Activated effector memory CD4-positive, alpha-beta T cell treated with Interleukin-2 at 50 U/mL for 16 hours (primary cell): ENCODE measurements around the gene EML4.

ENCODE experiments used
- DNase-seq: peaks from one replicate; pipeline ENCODE4 v3.0.0-alpha.2; 2020

The EML4 gene

DNA sequence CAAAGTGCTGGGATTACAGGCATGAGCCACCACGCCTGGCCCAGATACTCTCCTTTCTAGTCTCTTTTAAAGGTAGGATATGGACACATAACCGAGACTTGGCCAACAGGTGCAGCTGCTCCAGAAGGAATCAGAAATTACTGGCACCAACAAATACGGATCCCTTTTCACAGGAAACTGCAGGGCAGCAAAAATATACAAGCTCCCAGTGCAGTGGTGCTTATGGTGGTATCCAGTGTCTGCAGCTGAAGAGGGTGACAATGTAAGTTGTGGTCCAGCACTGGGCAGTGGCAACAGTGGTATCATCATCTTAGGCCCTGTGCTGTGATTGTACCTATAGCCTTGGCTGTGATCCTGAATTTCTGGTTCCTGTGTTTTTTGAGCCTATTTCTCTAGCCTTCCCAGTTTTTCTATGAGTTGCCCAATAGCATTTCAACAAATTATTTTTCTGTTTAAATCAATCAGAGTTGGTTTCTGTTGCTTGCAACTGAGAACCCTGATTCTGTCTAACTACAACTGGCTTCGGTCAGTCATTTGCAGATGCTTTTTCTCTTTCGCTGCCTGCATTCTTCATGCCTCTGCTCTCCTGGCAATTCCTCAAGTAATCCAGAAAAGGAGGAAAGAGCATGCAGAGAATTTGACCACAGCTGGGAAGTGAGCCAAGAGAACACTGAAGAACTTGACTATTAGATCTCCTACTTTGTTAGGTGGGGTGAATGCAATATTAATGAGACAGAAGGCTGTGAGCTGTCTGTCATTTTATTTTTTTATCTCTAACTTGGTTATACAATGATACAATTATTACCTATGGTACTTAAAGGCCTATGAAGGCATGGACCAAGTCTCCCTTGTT, 30.8 kb upstream of the EML4 start:
- DNase-seq, result no peak

DNA sequence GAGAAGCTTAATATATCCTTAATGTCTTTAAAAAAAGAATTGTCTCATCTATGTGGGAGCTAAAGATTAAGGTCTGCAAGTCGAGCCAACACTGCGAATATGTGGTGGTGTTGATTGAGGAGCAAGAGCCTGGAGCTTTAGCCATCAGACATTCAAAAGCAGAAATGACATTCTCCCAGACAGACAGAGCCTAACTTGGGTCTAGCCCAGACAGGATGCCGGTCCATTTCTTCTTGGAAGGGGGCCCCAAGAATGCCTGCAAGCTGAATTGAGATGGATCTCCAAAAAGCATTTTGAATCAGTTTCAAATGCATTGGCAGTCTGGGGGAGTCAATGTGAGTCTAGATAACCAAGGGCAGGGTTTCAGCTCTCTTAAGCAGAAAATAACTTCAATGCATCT, 30.1 kb upstream of the EML4 start:
- DNase-seq, result no peak

DNA sequence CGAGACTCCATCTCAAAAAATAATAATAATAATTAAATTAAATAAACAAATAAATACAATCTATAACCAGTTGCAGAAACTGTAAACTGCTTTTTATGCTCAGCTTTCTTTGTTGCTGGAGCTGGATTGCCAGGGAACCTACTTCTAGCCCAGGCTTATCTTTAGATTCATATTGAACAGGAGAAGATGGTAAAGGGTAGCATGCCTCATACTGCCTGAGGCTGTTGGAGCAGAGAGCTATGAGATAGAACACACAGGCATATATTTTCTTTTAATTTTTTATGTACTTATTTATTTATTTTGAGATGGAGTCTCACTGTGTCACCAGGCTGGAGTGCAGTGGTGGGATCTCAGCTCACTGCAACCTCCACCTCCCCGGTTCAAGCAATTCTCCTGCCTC, 28.7 kb upstream of the EML4 start:
- DNase-seq, result no peak

DNA sequence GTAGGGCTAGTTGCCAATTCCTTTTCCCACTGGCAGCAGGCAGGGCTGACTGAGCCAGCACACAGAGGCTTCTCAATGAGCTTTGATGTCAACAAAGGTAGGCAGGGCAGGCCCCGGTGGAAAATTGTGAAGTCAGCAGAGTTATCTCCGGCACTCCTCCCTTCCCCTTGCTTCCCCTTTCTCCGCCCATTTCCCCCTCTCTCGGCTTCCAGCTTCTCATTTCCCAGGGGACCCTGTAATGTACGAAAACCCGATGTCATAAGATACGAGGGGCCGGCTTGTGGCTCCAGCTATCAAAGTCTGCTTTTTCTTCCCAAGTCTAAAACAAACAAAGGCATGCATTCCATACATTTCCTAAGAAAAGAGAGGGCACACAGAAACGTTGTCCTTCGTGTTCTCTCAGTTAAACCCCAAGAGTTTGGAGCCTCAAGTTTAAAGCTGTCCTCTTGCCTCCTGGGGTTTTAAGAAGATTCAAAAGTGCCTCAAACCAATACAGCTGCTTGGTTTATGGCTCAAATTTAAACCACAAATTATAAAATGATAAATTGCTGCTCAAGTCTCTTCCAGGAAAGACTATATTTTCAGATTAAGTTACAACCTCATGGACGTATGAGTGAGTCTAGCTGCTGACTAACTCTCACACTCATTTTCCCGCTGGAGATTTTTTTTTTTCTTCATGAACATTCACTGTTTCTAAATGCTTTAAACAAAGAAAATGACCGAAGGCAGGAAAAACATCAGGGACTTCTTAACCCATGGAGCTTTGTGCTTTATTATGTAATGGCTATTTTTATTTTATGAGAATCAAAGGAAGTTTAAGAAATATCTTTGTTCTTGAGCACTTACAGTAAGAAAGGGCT, 27.2 kb upstream of the EML4 start:
- DNase-seq, result peak; percentile 21

DNA sequence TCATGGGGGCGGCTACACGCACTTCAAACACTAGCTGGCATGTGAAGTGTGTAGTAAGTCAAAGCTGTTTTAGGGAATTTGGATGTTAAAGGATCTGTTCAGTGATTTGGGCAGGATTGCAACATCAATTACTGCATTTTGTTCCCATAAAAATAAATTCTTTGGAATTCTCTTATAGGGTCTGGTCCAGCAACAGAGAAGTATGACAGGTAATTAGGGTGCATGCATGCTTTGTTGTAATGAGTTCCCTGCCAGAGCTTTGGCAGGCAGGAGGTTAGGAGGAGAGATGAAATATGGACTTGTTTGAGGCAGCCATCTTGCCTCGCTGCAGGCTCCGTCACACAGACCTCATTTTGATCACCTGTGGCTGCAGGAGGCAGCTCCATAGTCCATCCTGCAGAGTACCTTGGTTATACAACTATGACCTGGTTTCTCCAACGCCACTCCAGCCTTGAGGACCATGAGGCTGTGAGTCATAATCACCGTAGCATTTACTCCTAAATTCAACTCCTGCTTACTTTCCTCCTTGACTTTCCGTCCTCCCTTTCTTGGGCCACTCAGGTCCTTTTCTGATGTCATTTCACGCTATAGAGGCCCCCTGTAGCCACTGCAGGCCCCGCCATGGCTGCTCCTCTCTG, 26.5 kb upstream of the EML4 start:
- no peak for DNase-seq

DNA sequence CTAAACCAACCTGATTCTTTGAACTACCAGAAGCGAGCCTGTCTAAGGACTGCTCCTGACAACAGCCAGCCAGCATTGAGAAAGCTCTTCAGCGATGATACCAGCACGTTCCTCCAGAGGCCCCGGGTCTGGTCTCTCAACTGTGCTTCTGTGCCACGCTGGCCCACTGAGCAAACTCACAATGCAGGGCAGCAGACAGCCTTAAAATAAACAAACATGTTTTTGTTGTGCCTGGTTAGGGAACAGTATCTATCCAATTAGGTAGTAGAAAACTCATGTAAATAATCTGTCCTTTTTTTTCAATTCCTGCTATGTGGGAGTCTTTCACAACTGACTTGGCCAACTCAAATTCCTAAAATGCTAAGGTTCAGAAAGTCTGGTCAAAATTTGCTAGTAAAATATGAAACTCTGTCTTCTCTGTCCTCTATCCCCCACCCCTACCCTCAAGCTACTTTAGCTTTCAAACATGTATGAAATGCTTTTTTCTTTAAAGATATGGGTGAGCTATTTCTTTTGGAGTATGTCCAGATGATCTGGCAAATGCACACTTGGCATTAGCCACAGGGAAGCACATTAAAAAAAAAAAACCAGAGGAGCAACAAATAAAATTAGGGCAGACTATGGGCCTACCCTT, 21.4 kb upstream of the EML4 start:
- no peak for DNase-seq

DNA sequence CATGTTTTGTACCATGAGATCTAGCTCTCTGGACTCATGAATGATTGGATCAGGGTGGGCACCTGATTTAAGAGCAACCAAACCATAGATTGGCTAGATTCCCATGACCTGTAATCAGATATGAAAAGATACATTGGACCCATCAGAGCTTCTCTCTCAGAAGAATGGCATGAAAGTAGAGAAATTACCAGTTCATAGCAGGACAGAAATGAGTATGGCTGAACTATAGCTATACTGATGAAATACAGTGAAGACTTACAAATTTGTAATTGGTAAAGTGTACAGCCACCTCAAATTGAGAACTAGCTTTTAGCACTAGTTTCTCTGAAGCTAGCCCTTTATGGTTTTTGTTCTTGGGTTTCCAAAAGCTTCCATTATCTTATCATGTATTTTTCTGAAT, 19.0 kb upstream of the EML4 start:
- DNase-seq, result no peak

DNA sequence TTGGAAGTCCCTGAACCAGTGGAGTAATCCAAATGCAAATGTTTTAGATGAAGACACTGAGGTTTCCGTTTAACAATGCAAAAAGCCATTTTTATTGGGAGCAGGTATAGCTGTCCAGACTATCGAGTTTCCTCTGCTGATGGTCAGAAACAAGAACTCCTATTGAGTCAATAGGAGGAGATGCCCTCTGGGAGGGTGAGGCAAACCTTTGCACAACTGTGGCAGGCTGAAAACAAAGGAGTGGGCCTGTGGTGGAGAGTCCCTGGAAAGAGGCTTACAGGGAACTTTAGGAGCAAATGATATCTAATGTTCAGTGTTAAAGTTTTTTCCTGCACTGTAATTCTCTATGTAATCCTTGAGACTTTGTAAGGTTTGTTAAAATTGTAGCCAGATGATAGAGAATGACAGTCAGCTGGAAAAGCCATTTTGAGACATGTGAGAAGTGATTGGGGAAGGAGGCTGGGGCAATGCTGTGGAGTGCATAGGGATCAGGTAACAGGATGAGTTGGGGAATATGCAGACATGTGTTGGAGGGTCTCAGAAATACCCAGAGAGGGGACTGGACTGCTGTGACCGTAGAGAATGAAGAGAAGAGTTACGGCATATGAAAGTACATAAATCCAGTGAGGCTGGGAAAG, 15.1 kb upstream of the EML4 start:
- DNase-seq, result no peak

DNA sequence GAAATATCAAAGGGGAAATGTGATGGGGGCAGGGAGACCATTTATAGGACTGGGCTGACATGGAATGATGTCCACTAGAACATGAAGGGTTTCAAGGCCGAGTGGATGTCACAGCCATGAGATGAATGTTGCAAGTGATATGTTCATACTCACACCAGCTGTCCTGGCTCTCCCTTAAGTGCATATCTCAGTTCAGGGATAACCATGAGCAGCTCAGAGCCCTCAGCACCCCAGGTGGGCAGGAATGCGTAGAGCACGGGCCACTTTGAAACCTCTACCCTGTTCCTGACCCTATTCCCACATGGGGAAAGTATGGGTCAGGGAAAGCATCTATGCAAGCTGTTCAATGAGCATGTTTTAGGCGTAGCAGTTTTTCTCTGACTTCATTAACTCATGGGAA, 12.4 kb upstream of the EML4 start:
- DNase-seq, result no peak

DNA sequence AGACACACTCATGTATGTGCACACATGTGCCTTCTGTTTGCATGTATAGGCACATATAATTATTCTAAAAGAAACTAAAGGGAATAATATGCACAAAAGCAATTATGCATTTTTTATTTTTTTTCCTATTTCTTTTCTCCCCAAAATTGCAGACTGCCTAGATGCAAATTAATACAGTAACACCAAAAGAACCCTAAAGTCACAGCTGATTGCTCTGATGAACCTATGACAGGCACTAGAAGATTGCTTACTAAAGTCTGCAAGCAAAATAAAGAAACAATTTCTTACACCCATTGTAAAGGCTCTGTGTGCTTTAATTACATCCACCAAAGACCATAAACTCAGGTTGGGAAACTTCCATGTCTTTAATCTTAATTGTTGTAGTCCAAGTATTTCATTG, 7.7 kb upstream of the EML4 start:
- DNase-seq, result no peak

DNA sequence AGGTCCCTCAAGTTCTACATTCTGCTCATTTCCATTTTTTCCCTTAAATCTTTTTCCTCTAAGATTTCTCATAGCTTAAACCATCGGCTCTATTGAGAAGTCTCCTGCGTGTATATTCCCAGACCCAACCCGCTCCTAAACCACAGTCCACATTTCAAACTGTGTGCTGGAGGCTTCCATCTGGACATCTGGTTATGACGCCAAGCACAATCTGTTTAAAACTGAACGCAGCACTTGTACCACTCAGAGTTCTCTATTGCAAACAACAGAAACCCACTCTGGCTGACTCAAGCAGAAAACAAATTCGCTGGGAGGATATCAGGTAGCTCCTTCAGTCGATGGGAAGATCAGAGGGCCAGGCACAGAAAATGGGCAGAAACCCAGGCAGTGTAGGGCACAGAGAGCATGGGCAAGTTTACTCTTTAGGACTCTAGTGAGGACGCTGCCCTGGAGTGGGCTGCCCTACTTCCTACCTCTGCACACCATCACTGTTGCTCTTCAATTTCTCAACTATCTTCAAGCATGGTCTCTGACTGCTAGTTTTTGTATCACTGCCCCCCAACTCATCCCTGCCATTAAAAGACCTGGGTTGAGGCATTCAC, 5.6 kb upstream of the EML4 start:
- DNase-seq, result no peak

DNA sequence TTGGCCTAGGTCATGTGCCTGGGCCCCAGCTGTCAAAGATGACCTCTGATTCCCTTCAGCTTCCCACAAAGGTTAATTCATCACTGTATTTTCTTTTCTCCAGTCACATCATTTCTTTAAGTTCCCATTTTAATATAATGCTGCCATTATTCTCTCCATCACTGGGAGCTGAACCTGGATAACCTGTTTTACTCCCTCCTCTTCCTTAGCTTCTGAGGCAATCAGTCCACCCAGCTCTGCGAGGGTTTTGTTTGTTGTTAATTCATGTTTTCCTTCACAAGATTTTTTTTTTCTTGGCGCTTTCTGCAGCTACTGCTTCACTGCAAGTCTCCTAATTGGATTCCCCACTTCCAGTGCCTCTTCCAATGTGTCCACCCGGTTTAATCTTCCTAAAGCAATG, 5.1 kb upstream of the EML4 start:
- DNase-seq, result no peak

DNA sequence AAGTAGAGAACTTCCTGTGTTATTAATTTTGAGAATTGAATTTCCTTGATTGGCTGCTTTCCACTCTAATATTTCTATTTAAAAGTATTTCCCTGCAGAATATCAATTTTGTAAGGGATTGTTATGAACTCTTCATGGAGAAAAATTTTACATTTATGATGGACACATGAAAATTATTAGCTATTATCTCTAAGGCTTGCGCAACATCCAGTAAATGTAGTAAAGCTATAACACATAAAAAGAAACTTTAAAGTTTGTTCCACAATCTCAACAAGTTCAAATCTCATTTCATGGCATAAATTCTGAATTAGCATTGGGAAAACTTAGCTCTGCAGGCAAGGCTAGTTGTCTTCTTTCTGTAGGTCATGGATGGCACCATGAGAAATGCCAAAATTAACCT, 4.2 kb upstream of the EML4 start:
- no peak for DNase-seq

DNA sequence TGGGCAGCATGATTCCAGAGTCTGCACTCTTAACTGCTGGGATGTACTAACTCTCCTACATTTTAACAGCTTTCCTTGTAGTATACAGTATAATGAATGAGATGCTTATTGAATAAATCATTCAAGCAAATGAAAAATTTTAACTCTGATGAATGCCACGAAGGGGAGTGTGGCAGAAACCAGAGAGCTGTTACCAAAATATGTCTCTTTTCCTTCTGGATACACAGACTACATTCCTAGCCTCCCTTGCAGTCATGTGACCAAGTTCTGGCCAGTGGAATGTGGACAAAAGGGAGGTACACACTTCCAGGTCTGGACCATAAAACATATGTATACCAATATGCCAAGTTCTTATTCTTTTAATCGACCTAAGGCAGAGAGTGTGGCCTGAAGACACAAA, 1.7 kb upstream of the EML4 start:
- no peak for DNase-seq

DNA sequence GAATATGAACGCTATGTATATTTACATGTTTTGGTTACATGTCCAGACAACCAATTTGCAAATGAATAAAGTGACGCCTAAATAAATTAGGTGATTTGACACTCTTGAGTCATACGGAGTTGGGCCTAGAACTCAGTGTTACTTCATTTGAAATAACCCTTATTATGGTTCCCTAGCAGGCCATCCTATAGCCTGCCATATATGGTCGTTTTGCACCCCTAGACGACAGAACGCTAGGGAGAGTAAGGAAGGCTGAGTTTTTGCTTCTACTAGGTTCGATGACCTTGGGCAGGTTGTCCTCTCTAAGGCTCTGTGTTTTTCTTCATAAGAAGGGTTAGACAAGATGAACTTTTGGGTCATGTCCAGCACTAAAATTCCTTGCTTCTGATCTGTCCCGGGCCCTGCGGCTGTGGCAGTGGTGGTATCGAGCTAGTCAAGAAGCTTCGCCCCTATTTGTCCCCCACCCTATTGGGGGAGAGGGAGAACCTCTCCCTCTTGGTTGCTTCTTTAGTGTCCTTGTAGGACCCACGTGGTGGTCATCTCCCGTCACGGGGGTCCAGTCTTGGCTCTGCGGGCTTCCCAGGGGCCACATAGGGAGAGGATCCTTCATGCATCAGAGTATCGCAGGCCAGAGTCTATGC, 574 bp upstream of the EML4 start:
- no peak for DNase-seq

DNA sequence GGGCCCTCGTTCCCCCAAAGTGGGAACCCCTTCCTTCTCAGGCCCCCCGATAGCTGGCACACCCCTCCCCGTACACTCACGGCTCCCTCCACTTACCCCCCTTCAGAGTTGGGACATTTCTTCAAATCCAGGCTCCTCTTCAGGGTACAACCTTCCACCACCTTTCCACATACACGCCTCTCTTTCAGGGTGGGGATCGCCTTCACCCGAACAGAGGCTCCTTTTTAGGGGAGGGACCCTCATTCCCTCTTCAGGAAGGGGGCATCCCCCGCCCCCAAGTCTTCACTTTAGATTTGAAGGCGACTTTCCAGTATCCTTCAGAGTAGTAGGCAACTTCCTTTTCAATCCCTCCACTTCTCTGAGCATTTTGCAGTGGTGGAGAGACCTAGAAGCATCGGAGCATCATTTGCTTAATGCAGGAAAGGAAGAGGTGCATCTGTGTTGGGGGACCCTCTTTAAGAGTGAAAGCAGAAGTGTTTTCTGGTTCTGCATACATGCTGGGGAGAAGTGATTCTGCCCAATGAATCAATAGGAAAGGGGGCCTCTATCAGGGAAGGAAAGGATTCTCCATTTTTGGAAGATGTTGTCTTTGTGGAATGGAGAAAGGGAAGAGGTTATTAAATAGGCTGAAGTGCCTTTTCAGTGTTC, 845 bp downstream of the EML4 start:
- no peak for DNase-seq

DNA sequence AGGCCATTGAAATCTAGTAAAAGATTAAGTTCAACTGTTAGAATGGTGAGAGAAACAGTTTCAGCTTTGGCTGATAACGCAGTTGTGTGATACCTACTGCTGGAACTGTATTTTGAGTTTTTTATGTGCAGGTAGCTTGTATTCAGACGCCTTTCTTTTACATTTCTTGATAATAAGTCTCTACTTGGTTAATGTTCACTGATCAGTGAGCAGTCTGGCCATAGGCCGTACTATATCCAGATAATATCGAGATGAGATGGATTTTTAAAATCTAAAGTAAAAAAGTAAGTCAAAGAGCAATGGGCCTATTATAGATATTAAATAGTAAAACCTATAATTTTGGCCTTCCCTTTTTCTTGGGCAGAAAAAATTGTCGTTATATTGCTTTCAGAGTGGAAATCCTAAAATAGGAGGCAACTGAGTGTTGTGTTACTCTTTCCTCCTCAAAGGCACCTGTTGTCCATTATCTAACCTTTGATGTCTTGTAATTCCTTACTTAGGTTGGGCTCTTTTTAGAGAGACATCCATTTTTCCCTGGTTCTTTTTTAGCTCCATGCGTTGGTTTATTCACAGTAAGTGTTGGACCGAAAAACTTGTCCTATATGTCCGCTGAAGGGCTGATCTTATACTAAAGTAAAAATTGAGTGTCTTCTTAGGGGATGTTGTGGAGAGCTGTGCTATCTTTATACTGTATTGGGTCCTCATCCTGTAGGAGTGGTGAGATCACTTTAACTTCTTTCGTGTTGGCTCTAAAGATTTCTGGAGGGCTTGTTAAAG, 1.7 kb downstream of the EML4 start:
- DNase-seq, result no peak

DNA sequence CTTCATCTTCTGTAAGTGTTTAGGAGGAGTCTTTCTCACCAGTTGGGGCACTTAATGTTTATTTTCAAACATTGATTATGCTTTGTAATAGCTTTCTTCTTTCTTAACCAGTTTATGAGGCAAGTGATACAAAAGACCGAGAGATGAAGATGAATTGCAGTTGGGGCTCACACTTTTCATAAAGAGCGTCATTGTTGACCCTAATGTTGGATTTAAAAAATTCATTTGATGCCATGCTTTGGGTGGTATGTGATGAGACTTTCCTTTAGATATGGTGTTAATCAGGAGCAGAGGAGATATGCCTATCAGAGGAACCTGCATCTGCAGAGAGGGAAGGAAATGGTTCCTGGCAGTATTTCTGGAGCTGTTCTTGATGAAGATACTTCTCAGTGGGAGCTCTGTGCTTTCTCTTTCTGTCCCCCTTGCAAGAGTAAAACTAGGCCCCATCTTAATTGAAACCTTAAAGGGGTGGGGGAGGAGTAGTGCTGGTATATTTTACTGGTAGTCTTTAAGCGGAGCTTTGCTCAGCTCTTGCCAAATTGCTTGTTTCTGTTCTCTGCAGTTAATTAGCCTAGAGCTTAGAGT, 2.3 kb downstream of the EML4 start:
- no peak for DNase-seq

DNA sequence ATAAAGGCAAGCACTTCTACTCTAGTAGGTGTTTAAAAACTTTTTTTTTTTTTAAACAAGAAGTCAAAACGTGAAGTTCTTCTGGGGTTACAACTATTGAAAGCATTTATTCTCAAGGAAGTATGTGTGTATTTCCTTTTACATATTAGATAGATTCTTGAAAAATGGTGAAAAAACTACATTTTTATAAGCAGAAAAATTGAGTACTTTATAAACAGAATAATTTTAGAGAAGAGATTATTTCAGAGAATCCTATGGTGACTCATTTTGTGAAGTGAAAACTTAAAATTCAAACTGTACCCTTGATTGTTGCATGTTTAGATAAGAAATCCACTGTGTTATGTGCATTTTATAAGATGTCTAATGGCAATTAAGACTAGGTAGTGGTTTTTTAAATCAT, 2.9 kb downstream of the EML4 start:
- DNase-seq, result no peak

DNA sequence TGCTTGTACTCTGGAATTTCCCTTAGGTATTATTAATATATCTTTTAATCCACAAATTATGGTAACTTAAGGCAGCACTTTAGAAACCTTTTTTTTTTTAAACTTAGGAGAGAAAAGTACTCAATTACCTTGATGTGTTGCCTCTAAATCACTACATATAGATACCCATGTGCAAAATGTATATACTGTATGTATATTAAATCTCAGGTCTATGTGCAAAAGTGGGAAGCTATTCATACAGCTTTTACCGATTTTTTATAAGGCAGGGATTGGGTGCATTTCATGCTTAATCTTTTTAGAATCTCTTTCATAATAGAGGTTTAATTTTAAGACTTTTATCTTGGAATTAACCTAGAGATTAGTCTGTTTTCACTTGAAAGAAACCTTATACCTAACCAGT, 3.4 kb downstream of the EML4 start:
- DNase-seq, result no peak
